Neuron (in vitro differentiated cells): ENCODE measurements around the gene BAG2.

ENCODE experiments used
- H2AFZ ChIP-seq: one replicate; pipeline ENCODE4 v1.6.1; 2013; ENCODE audit warnings: low read depth, mild to moderate bottlenecking, inconsistent platforms, low read length, moderate library complexity
- H3K27me3 ChIP-seq: one replicate; pipeline ENCODE4 v1.6.1; 2013; ENCODE audit warnings: low read length; ENCODE audit not compliant: insufficient read depth
- H3K36me3 ChIP-seq: one replicate; pipeline ENCODE4 v1.6.1; 2013; ENCODE audit warnings: low read length; ENCODE audit not compliant: insufficient read depth
- H3K4me1 ChIP-seq: one replicate; pipeline ENCODE4 v1.6.1; 2013; ENCODE audit warnings: low read length; ENCODE audit not compliant: insufficient read depth
- H3K4me3 ChIP-seq: 2 replicates; pipeline ENCODE4 v1.5.1; 2013; ENCODE audit warnings: mild to moderate bottlenecking, low read length, moderate library complexity
- H3K9me3 ChIP-seq: one replicate; pipeline ENCODE4 v1.6.1; 2013; ENCODE audit warnings: low read length

BAG2 gene

GRCh38 chr6:57147955-57148858 is 23.9 kb upstream of the BAG2 start:
- Histone ChIP-seq H3K9me3 (peaks cover 2% of the 10 kb centered on the region), H2AFZ (no peak overlapping the region), H3K4me1 (no peaks in the 10 kb centered on the region), H3K36me3 (peaks cover 66% of the 10 kb centered on the region), H3K27me3 (no peaks in the 10 kb centered on the region), H3K4me3 (no peak overlapping the region)

GRCh38 chr6:57158658-57159057 is 13.5 kb upstream of the BAG2 start:
- H3K36me3 ChIP-seq = peaks cover 23% of the 10 kb centered on the region
- no peak overlapping the region for H2AFZ ChIP-seq
- no peaks in the 10 kb centered on the region for H3K27me3 ChIP-seq
- H3K4me3 ChIP-seq = no peak overlapping the region
- no peaks in the 10 kb centered on the region for H3K4me1 ChIP-seq
- no peaks in the 10 kb centered on the region for H3K9me3 ChIP-seq

DNA sequence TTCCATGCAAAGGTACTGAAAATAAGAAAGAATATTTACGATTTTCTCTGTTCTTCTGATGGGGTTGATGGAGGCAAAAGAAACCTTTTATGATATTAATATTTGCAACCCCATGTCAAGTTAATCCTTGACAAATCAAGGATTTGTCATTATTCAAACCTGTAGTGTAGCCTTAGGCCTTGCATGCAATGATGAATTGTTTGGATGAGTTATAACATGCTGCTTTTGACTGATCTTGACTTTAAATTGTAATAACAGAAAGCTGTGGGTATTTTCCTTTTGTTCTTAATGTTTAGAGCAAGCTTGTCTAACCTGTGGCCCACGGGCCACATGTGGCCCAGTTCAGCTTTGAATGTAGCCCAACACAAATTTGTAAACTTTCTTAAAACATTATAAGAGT is 13.0 kb upstream of the BAG2 start:
- H3K9me3 ChIP-seq = peaks cover 3% of the 10 kb centered on the region
- H3K27me3 ChIP-seq = no peaks in the 10 kb centered on the region
- H2AFZ ChIP-seq = no peak overlapping the region

GRCh38 chr6:57162028-57162427 is 10.1 kb upstream of the BAG2 start:
- H2AFZ ChIP-seq = no peak overlapping the region
- no peaks in the 10 kb centered on the region for H3K4me1 ChIP-seq
- peaks cover 17% of the 10 kb centered on the region for H3K36me3 ChIP-seq
- no peaks in the 10 kb centered on the region for H3K27me3 ChIP-seq
- H3K9me3 ChIP-seq = peaks cover 3% of the 10 kb centered on the region
- no peak overlapping the region for H3K4me3 ChIP-seq

More for the DNA sequence above, 13.0 kb upstream of the BAG2 start:
- no peaks in the 10 kb centered on the region for H3K4me1 ChIP-seq
- no peak overlapping the region for H3K4me3 ChIP-seq
- peaks cover 18% of the 10 kb centered on the region for H3K36me3 ChIP-seq

- H3K4me3 ChIP-seq = no peak overlapping the region
- H3K27me3 ChIP-seq = no peaks in the 10 kb centered on the region
- H3K9me3 ChIP-seq = peaks cover 3% of the 10 kb centered on the region
- H3K36me3 ChIP-seq = peaks cover 15% of the 10 kb centered on the region
- H3K4me1 ChIP-seq = no peaks in the 10 kb centered on the region
- H2AFZ ChIP-seq = no peak overlapping the region
Observed at GRCh38 chr6:57162516-57162915, 9.6 kb upstream of the BAG2 start.

DNA sequence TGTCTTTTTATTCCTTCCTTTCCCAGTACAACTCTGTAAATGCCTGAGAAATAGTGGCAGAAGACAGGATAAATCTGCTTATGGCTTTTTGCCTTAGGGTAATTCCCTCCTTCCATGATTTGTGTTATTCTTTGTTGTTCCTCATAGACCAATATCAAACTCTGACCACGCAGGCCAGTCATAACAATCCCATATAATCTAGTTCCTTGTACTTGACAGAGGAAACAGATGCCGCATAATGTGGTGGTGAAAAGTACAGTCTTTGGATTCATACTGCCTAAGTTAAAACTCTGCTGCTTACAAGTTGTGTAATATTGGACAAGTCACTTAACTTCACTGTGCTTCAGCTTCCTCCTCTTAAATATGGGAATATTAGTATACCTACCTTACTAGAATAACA is 8.2 kb upstream of the BAG2 start:
- Histone ChIP-seq H3K27me3 (no peaks in the 10 kb centered on the region), H3K4me3 (no peak overlapping the region)

GRCh38 chr6:57165080-57165479 is 7.0 kb upstream of the BAG2 start:
- Histone ChIP-seq H3K4me1 (no peaks in the 10 kb centered on the region), H3K9me3 (peaks cover 3% of the 10 kb centered on the region), H3K36me3 (peaks cover 16% of the 10 kb centered on the region), H3K4me3 (no peak overlapping the region), H2AFZ (no peak overlapping the region), H3K27me3 (no peaks in the 10 kb centered on the region)

More for the DNA sequence above, 8.2 kb upstream of the BAG2 start:
- peaks cover 13% of the 10 kb centered on the region for H3K36me3 ChIP-seq
- no peaks in the 10 kb centered on the region for H3K4me1 ChIP-seq
- H2AFZ ChIP-seq = no peak overlapping the region
- H3K9me3 ChIP-seq = peaks cover 3% of the 10 kb centered on the region

- H3K4me3 ChIP-seq = peak overlapping the region; percentile 61
- no peaks in the 10 kb centered on the region for H3K9me3 ChIP-seq
- peak overlapping the region; percentile 80 for H2AFZ ChIP-seq
- peaks cover 9% of the 10 kb centered on the region for H3K36me3 ChIP-seq
- no peaks in the 10 kb centered on the region for H3K4me1 ChIP-seq
- H3K27me3 ChIP-seq = no peaks in the 10 kb centered on the region
Observed at GRCh38 chr6:57173056-57173885, 1.1 kb downstream of the BAG2 start.

DNA sequence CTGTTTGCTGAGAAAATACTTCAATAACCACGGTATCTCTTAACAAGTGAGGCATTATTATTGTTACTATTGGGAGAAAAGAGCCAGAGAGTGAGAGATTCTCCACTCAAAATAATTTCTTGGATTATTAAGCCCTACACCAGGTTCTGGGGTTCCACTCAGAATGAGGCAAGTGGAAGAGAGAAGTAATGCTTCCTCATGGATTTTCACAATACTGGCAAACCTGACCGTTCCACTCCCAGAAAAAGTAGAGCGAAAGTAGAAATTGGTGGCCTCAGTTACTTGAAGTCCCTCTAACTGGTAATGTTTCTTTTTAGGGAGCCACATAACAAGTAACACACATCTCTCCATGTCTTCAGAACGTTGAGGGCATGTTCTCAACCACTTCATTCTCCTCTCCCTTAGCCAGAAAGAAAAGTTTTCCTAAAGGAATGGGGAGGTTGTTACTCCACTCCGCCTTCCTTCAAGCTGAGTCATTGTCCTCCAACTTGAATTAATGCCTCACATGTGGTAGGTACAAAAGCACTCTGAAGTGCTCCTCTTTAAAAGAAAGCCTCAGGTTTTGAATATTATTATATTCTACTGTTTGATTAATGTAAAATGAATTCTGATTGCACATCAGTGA is 1.9 kb downstream of the BAG2 start:
- Histone ChIP-seq H2AFZ (no peak overlapping the region), H3K4me3 (no peak overlapping the region), H3K4me1 (no peaks in the 10 kb centered on the region), H3K27me3 (no peaks in the 10 kb centered on the region), H3K9me3 (no peaks in the 10 kb centered on the region), H3K36me3 (peaks cover 8% of the 10 kb centered on the region)

- no peak overlapping the region for H3K4me3 ChIP-seq
- H3K27me3 ChIP-seq = no peaks in the 10 kb centered on the region
- H3K36me3 ChIP-seq = peaks cover 9% of the 10 kb centered on the region
- no peak overlapping the region for H2AFZ ChIP-seq
- no peaks in the 10 kb centered on the region for H3K4me1 ChIP-seq
- H3K9me3 ChIP-seq = no peaks in the 10 kb centered on the region
Observed at GRCh38 chr6:57174511-57174907, 2.4 kb downstream of the BAG2 start.

GRCh38 chr6:57177545-57178265 is 5.6 kb downstream of the BAG2 start:
- Histone ChIP-seq H3K4me1 (no peaks in the 10 kb centered on the region), H2AFZ (no peak overlapping the region), H3K4me3 (no peak overlapping the region), H3K36me3 (peaks cover 8% of the 10 kb centered on the region), H3K27me3 (no peaks in the 10 kb centered on the region), H3K9me3 (no peaks in the 10 kb centered on the region)

GRCh38 chr6:57180596-57180995 is 8.5 kb downstream of the BAG2 start:
- no peaks in the 10 kb centered on the region for H3K4me1 ChIP-seq
- peaks cover 23% of the 10 kb centered on the region for H3K36me3 ChIP-seq
- no peak overlapping the region for H3K4me3 ChIP-seq
- no peaks in the 10 kb centered on the region for H3K9me3 ChIP-seq
- H3K27me3 ChIP-seq = no peaks in the 10 kb centered on the region
- H2AFZ ChIP-seq = no peak overlapping the region
